ENCODE data around the gene ORAI3. TPM values are rescaled to one million over a fixed set of nuclear protein-coding genes. Genes with fewer than 3 reads are reported as not detected.

The ORAI3 gene
- total RNA-seq, 1 experiment from 2014 or later, result 7.0 TPM

Other genes with a start within 250 kb of the ORAI3 start
- gene SRCAP, start 249.9 kb upstream of the ORAI3 start, total RNA-seq (2014; rRNA removed; shearing (Covaris generic)), result 19.3 and 22.0 TPM in 2 replicates
- gene PHKG2, start 200.6 kb upstream of the ORAI3 start, total RNA-seq (2014; rRNA removed; shearing (Covaris generic)), result 26.3 and 26.4 TPM in 2 replicates
- gene CFAP119, start 187.0 kb upstream of the ORAI3 start, total RNA-seq (2014; rRNA removed; shearing (Covaris generic)), result 4.1 and 4.2 TPM in 2 replicates
- 120 and 124 TPM in 2 replicates for gene RNF40, start 186.7 kb upstream of the ORAI3 start, total RNA-seq (2014; rRNA removed; shearing (Covaris generic))
- gene ZNF629, start 161.9 kb upstream of the ORAI3 start, total RNA-seq (2014; rRNA removed; shearing (Covaris generic)), result 28.6 and 29.8 TPM in 2 replicates
- 28.1 and 30.3 TPM in 2 replicates for gene BCL7C, start 55.0 kb upstream of the ORAI3 start, total RNA-seq (2014; rRNA removed; shearing (Covaris generic))
- 1.3 and 1.4 TPM in 2 replicates for gene CTF1, start 52.5 kb upstream of the ORAI3 start, total RNA-seq (2014; rRNA removed; shearing (Covaris generic))
- gene FBXL19, start 25.5 kb upstream of the ORAI3 start, total RNA-seq (2014; rRNA removed; shearing (Covaris generic)), result 14.2 and 14.4 TPM in 2 replicates
- 8.9 TPM in 2 replicates for gene SETD1A, start 8.7 kb downstream of the ORAI3 start, total RNA-seq (2014; rRNA removed; shearing (Covaris generic))
- gene HSD3B7, start 36.1 kb downstream of the ORAI3 start, total RNA-seq (2014; rRNA removed; shearing (Covaris generic)), result 2.6 and 3.4 TPM in 2 replicates
- 0.94 and 1.4 TPM in 2 replicates for gene STX1B, start 61.6 kb downstream of the ORAI3 start, total RNA-seq (2014; rRNA removed; shearing (Covaris generic))
- 22.6 and 23.9 TPM in 2 replicates for gene STX4, start 84.5 kb downstream of the ORAI3 start, total RNA-seq (2014; rRNA removed; shearing (Covaris generic))
- gene ZNF668, start 125.2 kb downstream of the ORAI3 start, total RNA-seq (2014; rRNA removed; shearing (Covaris generic)), result 21.5 and 21.8 TPM in 2 replicates
- 20.3 and 26.4 TPM in 2 replicates for gene ZNF646, start 125.4 kb downstream of the ORAI3 start, total RNA-seq (2014; rRNA removed; shearing (Covaris generic))
- gene PRSS53, start 139.9 kb downstream of the ORAI3 start, total RNA-seq (2014; rRNA removed; shearing (Covaris generic)), result 2.8 and 4.3 TPM in 2 replicates
- gene VKORC1, start 145.7 kb downstream of the ORAI3 start, total RNA-seq (2014; rRNA removed; shearing (Covaris generic)), result 145 and 149 TPM in 2 replicates
- 31.2 and 31.8 TPM in 2 replicates for gene BCKDK, start 159.3 kb downstream of the ORAI3 start, total RNA-seq (2014; rRNA removed; shearing (Covaris generic))
- 38.0 and 42.6 TPM in 2 replicates for gene KAT8, start 168.6 kb downstream of the ORAI3 start, total RNA-seq (2014; rRNA removed; shearing (Covaris generic))
- gene PRSS8, start 186.7 kb downstream of the ORAI3 start, total RNA-seq (2014; rRNA removed; shearing (Covaris generic)), result not detected in 2 replicates
- gene PRSS36, start 201.0 kb downstream of the ORAI3 start, total RNA-seq (2014; rRNA removed; shearing (Covaris generic)), result 0.43 and 0.51 TPM in 2 replicates
- 92.1 and 111 TPM in 2 replicates for gene FUS, start 231.1 kb downstream of the ORAI3 start, total RNA-seq (2014; rRNA removed; shearing (Covaris generic))

All from SJCRH30 (cell line).